SK-N-SH treated with all-trans-retinoic acid at 6 μM for 48 hours (cell line): ENCODE data around the gene CLPTM1L.

ENCODE experiments used
- ATAC-seq: fragments of 200-7000 bp; cut with Tn5 transposase; 3 replicates; pipeline ENCODE4 v1.9.1; 2020; ENCODE audit warnings: mild to moderate bottlenecking, moderate library complexity
- ARNTL ChIP-seq: fragments of 450-650 bp; formaldehyde crosslinking; IDR thresholded peaks from 2 replicates; pipeline ENCODE4 v1.5.0; 2020; ENCODE audit warnings: low read depth, mild to moderate bottlenecking, moderate library complexity, borderline replicate concordance
- CSDC2 ChIP-seq: fragments of 250-450 bp; sonication (Bioruptor Pico); IDR thresholded peaks from 2 replicates; pipeline ENCODE4 v1.5.0; 2020; ENCODE audit warnings: mild to moderate bottlenecking, moderate library complexity
- ESRRG ChIP-seq: fragments of 250-450 bp; sonication (Bioruptor Pico); IDR thresholded peaks from 2 replicates; pipeline ENCODE4 v1.6.1; 2021; ENCODE audit warnings: mild to moderate bottlenecking
- GLIS3 ChIP-seq: fragments of 250-450 bp; sonication (Bioruptor Pico); IDR thresholded peaks from 2 replicates; pipeline ENCODE4 v1.5.0; 2020; ENCODE audit warnings: mild to moderate bottlenecking, moderate library complexity
- ISL1 ChIP-seq: fragments of 250-450 bp; sonication (Bioruptor Pico); IDR thresholded peaks from 2 replicates; pipeline ENCODE4 v2.1.2; 2022; ENCODE audit warnings: mild to moderate bottlenecking, moderate library complexity
- OSR1 ChIP-seq: fragments of 250-450 bp; sonication (Bioruptor Pico); IDR thresholded peaks from 2 replicates; pipeline ENCODE4 v1.8.0; 2022; ENCODE audit warnings: moderate library complexity, mild to moderate bottlenecking, inconsistent platforms
- PPARA ChIP-seq: fragments of 250-450 bp; sonication (Bioruptor Pico); IDR thresholded peaks from 2 replicates; pipeline ENCODE4 v1.5.0; 2020; ENCODE audit warnings: mild to moderate bottlenecking, borderline replicate concordance
- RARB ChIP-seq: fragments of 250-450 bp; sonication (Bioruptor Pico); IDR thresholded peaks from 2 replicates; pipeline ENCODE4 v1.8.0; 2021; ENCODE audit warnings: mild to moderate bottlenecking, moderate library complexity
- SNAI2 ChIP-seq: fragments of 250-450 bp; sonication (Bioruptor Pico); IDR thresholded peaks from 2 replicates; pipeline ENCODE4 v1.5.0; 2020; ENCODE audit warnings: mild to moderate bottlenecking, moderate library complexity
- TCF4 ChIP-seq: fragments of 250-450 bp; sonication (Bioruptor Pico); IDR thresholded peaks from 2 replicates; pipeline ENCODE4 v1.8.0; 2021; ENCODE audit warnings: mild to moderate bottlenecking, moderate library complexity, borderline replicate concordance
- TOX ChIP-seq: fragments of 250-450 bp; sonication (Bioruptor Pico); IDR thresholded peaks from 2 replicates; pipeline ENCODE4 v1.8.0; 2021; ENCODE audit warnings: mild to moderate bottlenecking, moderate library complexity, borderline replicate concordance
- TSHZ2 ChIP-seq: fragments of 250-450 bp; sonication (Bioruptor Pico); IDR thresholded peaks from 2 replicates; pipeline ENCODE4 v1.5.0; 2020; ENCODE audit warnings: mild to moderate bottlenecking, moderate library complexity
- ZC3H10 ChIP-seq: fragments of 250-450 bp; sonication (Bioruptor Pico); IDR thresholded peaks from 2 replicates; pipeline ENCODE4 v1.5.1; 2021; ENCODE audit warnings: mild to moderate bottlenecking, moderate library complexity
- ZFP3 ChIP-seq: fragments of 250-450 bp; sonication (Bioruptor Pico); IDR thresholded peaks from 2 replicates; pipeline ENCODE4 v1.5.0; 2020; ENCODE audit warnings: mild to moderate bottlenecking, moderate library complexity
- ZFP30 ChIP-seq: fragments of 450-650 bp; formaldehyde crosslinking; IDR thresholded peaks from 2 replicates; pipeline ENCODE4 v1.5.0; 2022; ENCODE audit warnings: mild to moderate bottlenecking, moderate library complexity
- ZNF565 ChIP-seq: fragments of 450-650 bp; formaldehyde crosslinking; conservative IDR thresholded peaks from 2 replicates; pipeline ENCODE4 v1.5.0; 2020; ENCODE audit warnings: low read depth, mild to moderate bottlenecking, moderate library complexity
- ZNF70 ChIP-seq: fragments of 450-650 bp; formaldehyde crosslinking; IDR thresholded peaks from 2 replicates; pipeline ENCODE4 v1.5.0; 2020; ENCODE audit warnings: mild to moderate bottlenecking, moderate library complexity
- ZNF8 ChIP-seq: fragments of 450-650 bp; formaldehyde crosslinking; IDR thresholded peaks from 2 replicates; pipeline ENCODE4 v1.5.0; 2020; ENCODE audit warnings: mild to moderate bottlenecking, moderate library complexity
- TF ChIP-seq, protein P1 (sequence below): fragments of 250-450 bp; sonication (Bioruptor Pico); IDR thresholded peaks from 2 replicates; pipeline ENCODE4 v1.5.1; 2020; ENCODE audit warnings: low read depth, mild to moderate bottlenecking, moderate library complexity
- TF ChIP-seq, protein P2 (sequence below): fragments of 250-450 bp; sonication (Bioruptor Pico); IDR thresholded peaks from 2 replicates; pipeline ENCODE4 v1.8.0; 2021; ENCODE audit warnings: low read depth, mild to moderate bottlenecking, moderate library complexity, borderline replicate concordance

Gene CLPTM1L

GRCh38 chr5:1349246-1349645, 4.3 kb upstream of the CLPTM1L start:
- TF ChIP-seq ZNF70 (CRISPR knock-in tag) (no peak), RARB (CRISPR knock-in tag) (no peak), ARNTL (no peak), ZNF565 (CRISPR knock-in tag) (no peak), ZFP30 (CRISPR knock-in tag) (no peak), SNAI2 (no peak), ZNF8 (CRISPR knock-in tag) (no peak), TSHZ2 (CRISPR knock-in tag) (no peak), OSR1 (no peak), CSDC2 (CRISPR knock-in tag) (no peak), ZC3H10 (CRISPR knock-in tag) (no peak)
- TF ChIP-seq, protein P1, sequence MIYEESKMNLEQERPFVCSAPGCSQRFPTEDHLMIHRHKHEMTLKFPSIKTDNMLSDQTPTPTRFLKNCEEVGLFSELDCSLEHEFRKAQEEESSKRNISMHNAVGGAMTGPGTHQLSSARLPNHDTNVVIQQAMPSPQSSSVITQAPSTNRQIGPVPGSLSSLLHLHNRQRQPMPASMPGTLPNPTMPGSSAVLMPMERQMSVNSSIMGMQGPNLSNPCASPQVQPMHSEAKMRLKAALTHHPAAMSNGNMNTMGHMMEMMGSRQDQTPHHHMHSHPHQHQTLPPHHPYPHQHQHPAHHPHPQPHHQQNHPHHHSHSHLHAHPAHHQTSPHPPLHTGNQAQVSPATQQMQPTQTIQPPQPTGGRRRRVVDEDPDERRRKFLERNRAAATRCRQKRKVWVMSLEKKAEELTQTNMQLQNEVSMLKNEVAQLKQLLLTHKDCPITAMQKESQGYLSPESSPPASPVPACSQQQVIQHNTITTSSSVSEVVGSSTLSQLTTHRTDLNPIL = no peak
- TF ChIP-seq, protein P2, sequence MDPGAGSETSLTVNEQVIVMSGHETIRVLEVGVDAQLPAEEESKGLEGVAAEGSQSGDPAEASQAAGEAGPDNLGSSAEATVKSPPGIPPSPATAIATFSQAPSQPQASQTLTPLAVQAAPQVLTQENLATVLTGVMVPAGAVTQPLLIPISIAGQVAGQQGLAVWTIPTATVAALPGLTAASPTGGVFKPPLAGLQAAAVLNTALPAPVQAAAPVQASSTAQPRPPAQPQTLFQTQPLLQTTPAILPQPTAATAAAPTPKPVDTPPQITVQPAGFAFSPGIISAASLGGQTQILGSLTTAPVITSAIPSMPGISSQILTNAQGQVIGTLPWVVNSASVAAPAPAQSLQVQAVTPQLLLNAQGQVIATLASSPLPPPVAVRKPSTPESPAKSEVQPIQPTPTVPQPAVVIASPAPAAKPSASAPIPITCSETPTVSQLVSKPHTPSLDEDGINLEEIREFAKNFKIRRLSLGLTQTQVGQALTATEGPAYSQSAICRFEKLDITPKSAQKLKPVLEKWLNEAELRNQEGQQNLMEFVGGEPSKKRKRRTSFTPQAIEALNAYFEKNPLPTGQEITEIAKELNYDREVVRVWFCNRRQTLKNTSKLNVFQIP (CRISPR knock-in tag) = no peak
- no peak for ATAC-seq

DNA sequence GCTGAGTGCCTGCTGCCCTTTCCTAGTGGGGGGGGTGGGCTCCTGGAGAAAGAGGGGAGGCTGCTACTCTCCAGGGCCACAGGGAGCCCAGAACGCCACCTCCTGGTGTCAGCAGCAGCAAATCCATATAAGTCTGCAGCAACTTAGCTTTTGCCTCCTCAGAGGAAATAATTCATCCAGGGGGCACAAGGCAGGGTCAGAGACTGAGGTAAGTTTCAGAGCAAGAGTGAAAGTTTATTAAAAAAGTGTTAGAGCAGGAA, 4.0 kb upstream of the CLPTM1L start:
- no peak for ATAC-seq

GRCh38 chr5:1347571-1347970, 2.7 kb upstream of the CLPTM1L start:
- no peak for ATAC-seq
- TF ChIP-seq CSDC2 (CRISPR knock-in tag) (no peak), ZFP3 (CRISPR knock-in tag) (no peak), ZNF565 (CRISPR knock-in tag) (no peak), ESRRG (CRISPR knock-in tag) (no peak), ZFP30 (CRISPR knock-in tag) (no peak), OSR1 (no peak), RARB (CRISPR knock-in tag) (no peak), PPARA (CRISPR knock-in tag) (no peak), TOX (CRISPR knock-in tag) (no peak), TCF4 (CRISPR knock-in tag) (no peak), ZNF70 (CRISPR knock-in tag) (no peak)
- TF ChIP-seq, protein P1 = no peak
- TF ChIP-seq, protein P2 (CRISPR knock-in tag) = no peak

More for the DNA sequence above, 4.0 kb upstream of the CLPTM1L start:
- TF ChIP-seq CSDC2 (CRISPR knock-in tag) = no peak
- TF ChIP-seq ZFP3 (CRISPR knock-in tag) = no peak
- TF ChIP-seq GLIS3 (CRISPR knock-in tag) = no peak
- TF ChIP-seq ISL1 (CRISPR knock-in tag) = no peak
- no peak for TF ChIP-seq ZNF8 (CRISPR knock-in tag)
- TF ChIP-seq, protein P1 = no peak
- TF ChIP-seq OSR1 = no peak
- no peak for TF ChIP-seq TOX (CRISPR knock-in tag)
- no peak for TF ChIP-seq ARNTL
- TF ChIP-seq RARB (CRISPR knock-in tag) = no peak
- TF ChIP-seq ZFP30 (CRISPR knock-in tag) = no peak
- TF ChIP-seq ESRRG (CRISPR knock-in tag) = no peak
- TF ChIP-seq TCF4 (CRISPR knock-in tag) = no peak
- no peak for TF ChIP-seq PPARA (CRISPR knock-in tag)
